KMS-11 (cell line): ENCODE measurements around the gene SIAE.

Experiments used
- H2AFZ ChIP-seq: fragments of 200-600 bp; sonication (generic); 2 replicates; pipeline ENCODE4 v1.6.1; 2016; ENCODE audit warnings: antibody characterized with exemption, mixed run types, low read depth
- H3K27ac ChIP-seq: fragments of 200-600 bp; sonication (generic); 2 replicates; pipeline ENCODE4 v1.6.1; 2016; ENCODE audit warnings: mild to moderate bottlenecking, mixed run types
- H3K27me3 ChIP-seq: fragments of 200-600 bp; sonication (generic); 2 replicates; pipeline ENCODE4 v1.6.1; 2017; ENCODE audit warnings: mild to moderate bottlenecking, low read depth, mixed run types, moderate library complexity; ENCODE audit not compliant: insufficient read depth
- H3K36me3 ChIP-seq: fragments of 200-600 bp; sonication (generic); 2 replicates; pipeline ENCODE4 v1.6.1; 2017; ENCODE audit warnings: mild to moderate bottlenecking, mixed run types; ENCODE audit not compliant: insufficient read depth
- H3K4me1 ChIP-seq: fragments of 200-600 bp; sonication (generic); 2 replicates; pipeline ENCODE4 v1.6.1; 2016; ENCODE audit warnings: mild to moderate bottlenecking, low read depth, mixed run types; ENCODE audit not compliant: poor library complexity, severe bottlenecking
- H3K4me2 ChIP-seq: fragments of 200-600 bp; sonication (generic); 2 replicates; pipeline ENCODE4 v1.7.0; 2016; ENCODE audit warnings: mild to moderate bottlenecking, mixed run types
- H3K4me3 ChIP-seq: fragments of 200-600 bp; sonication (generic); IDR thresholded peaks from 2 replicates; pipeline ENCODE4 v1.6.1; 2017; ENCODE audit warnings: low read depth, low read length, mixed read lengths; ENCODE audit not compliant: insufficient read depth
- H3K79me2 ChIP-seq: fragments of 200-600 bp; sonication (generic); 2 replicates; pipeline ENCODE4 v1.6.1; 2016; ENCODE audit warnings: low read depth, mixed run types; ENCODE audit not compliant: insufficient read depth
- H3K9ac ChIP-seq: fragments of 200-600 bp; sonication (generic); 2 replicates; pipeline ENCODE4 v1.6.1; 2016; ENCODE audit warnings: mild to moderate bottlenecking, mixed run types
- H4K20me1 ChIP-seq: fragments of 200-600 bp; sonication (generic); 2 replicates; pipeline ENCODE4 v1.6.1; 2016; ENCODE audit warnings: mild to moderate bottlenecking, mixed run types; ENCODE audit not compliant: insufficient read depth
- CTCF ChIP-seq: fragments of 200-600 bp; sonication (generic); conservative IDR thresholded peaks from 2 replicates; pipeline ENCODE4 v1.6.1; 2017; ENCODE audit warnings: low read depth, mild to moderate bottlenecking, antibody characterized with exemption, low read length, moderate library complexity, mixed read lengths

Gene SIAE

GRCh38 chr11:124672536-124673215, 863 bp downstream of the SIAE start:
- peaks cover 34% of the 10 kb centered on the region for H3K4me1 ChIP-seq
- peak overlapping the region; percentile 75 for H2AFZ ChIP-seq
- H3K4me3 ChIP-seq, result no peak overlapping the region
- no peaks in the 10 kb centered on the region for H4K20me1 ChIP-seq
- peak overlapping the region; percentile 75; the same call in 1 of the 2 replicates for H3K9ac ChIP-seq
- H3K27ac ChIP-seq, result 0 out of 2 replicates have a peak overlapping the region, but pooled peaks have one; percentile 20
- no peak for TF ChIP-seq CTCF
- H3K4me2 ChIP-seq, result peak overlapping the region; percentile 66
- no peaks in the 10 kb centered on the region for H3K79me2 ChIP-seq
- no peaks in the 10 kb centered on the region for H3K27me3 ChIP-seq
- no peaks in the 10 kb centered on the region for H3K36me3 ChIP-seq

GRCh38 chr11:124670732-124671131, 2.8 kb downstream of the SIAE start:
- Histone ChIP-seq H3K36me3 (no peaks in the 10 kb centered on the region), H3K4me3 (no peak overlapping the region), H3K9ac (no peak overlapping the region), H3K27ac (no peak overlapping the region), H3K4me2 (peak overlapping the region; percentile 32; the same call in 1 of the 2 replicates), H2AFZ (no peak overlapping the region), H3K4me1 (peaks cover 34% of the 10 kb centered on the region), H3K27me3 (no peaks in the 10 kb centered on the region), H3K79me2 (no peaks in the 10 kb centered on the region), H4K20me1 (no peaks in the 10 kb centered on the region)
- no peak for TF ChIP-seq CTCF

- H3K27me3 ChIP-seq, result no peaks in the 10 kb centered on the region
- no peaks in the 10 kb centered on the region for H4K20me1 ChIP-seq
- H3K36me3 ChIP-seq, result no peaks in the 10 kb centered on the region
- H3K4me1 ChIP-seq, result peaks cover 28% of the 10 kb centered on the region
- no peak overlapping the region for H3K27ac ChIP-seq
- no peak overlapping the region for H2AFZ ChIP-seq
- H3K9ac ChIP-seq, result no peak overlapping the region
- H3K4me2 ChIP-seq, result no peak overlapping the region
- no peak overlapping the region for H3K4me3 ChIP-seq
- no peaks in the 10 kb centered on the region for H3K79me2 ChIP-seq
- peak; percentile 63 for TF ChIP-seq CTCF
Measured at GRCh38 chr11:124669193-124669592, 4.3 kb downstream of the SIAE start.

- no peaks in the 10 kb centered on the region for H3K36me3 ChIP-seq
- no peak for TF ChIP-seq CTCF
- no peaks in the 10 kb centered on the region for H3K27me3 ChIP-seq
Measured at GRCh38 chr11:124667601-124668000, 5.9 kb downstream of the SIAE start.

More at GRCh38 chr11:124667601-124668000, 5.9 kb downstream of the SIAE start:
- no peak overlapping the region for H2AFZ ChIP-seq
- no peaks in the 10 kb centered on the region for H4K20me1 ChIP-seq
- peaks cover 27% of the 10 kb centered on the region for H3K4me1 ChIP-seq
- H3K79me2 ChIP-seq, result no peaks in the 10 kb centered on the region
- no peak overlapping the region for H3K4me3 ChIP-seq
- no peak overlapping the region for H3K27ac ChIP-seq
- no peak overlapping the region for H3K9ac ChIP-seq
- no peak overlapping the region for H3K4me2 ChIP-seq
